NB4 (cell line): ENCODE data around the gene EFCAB6.

Experiments
- DNase-seq: peaks from one replicate; pipeline ENCODE4 v3.0.0; 2010; ENCODE audit warnings: low read depth
- H3K4me3 ChIP-seq: one replicate; pipeline ENCODE4 v1.5.1; 2011; ENCODE audit warnings: mild to moderate bottlenecking, low read depth, low read length, moderate library complexity
- CTCF ChIP-seq: IDR thresholded peaks from one replicate; pipeline ENCODE4 v1.5.1; 2012; ENCODE audit warnings: low read depth, low read length
- MAX ChIP-seq: IDR thresholded peaks from 2 replicates; pipeline ENCODE4 v1.6.1; 2011; ENCODE audit warnings: low read depth, low read length
- MYC ChIP-seq: IDR thresholded peaks from 2 replicates; pipeline ENCODE4 v1.6.1; 2011; ENCODE audit warnings: low read depth, low read length
- POLR2A ChIP-seq: IDR thresholded peaks from 2 replicates; pipeline ENCODE4 v1.6.1; 2011; ENCODE audit warnings: mild to moderate bottlenecking; ENCODE audit not compliant: insufficient read length; ENCODE audit errors: extremely low read depth

EFCAB6 gene

GRCh38 chr22:43739851-43740379 is 72.2 kb downstream of the EFCAB6 start:
- H3K4me3 ChIP-seq, result no peak overlapping the region
- no peak for DNase-seq
- TF ChIP-seq MAX (no peak), POLR2A (no peak), CTCF (no peak), MYC (no peak)

GRCh38 chr22:43737150-43737828 is 74.8 kb downstream of the EFCAB6 start:
- no peak overlapping the region for H3K4me3 ChIP-seq
- no peak for DNase-seq
- TF ChIP-seq POLR2A, result no peak
- TF ChIP-seq MAX, result no peak
- TF ChIP-seq MYC, result no peak
- no peak for TF ChIP-seq CTCF

- DNase-seq, result no peak
- TF ChIP-seq POLR2A (no peak), MAX (no peak), CTCF (no peak), MYC (no peak)
- no peak overlapping the region for H3K4me3 ChIP-seq
Observed at GRCh38 chr22:43736651-43737050, 75.5 kb downstream of the EFCAB6 start.

- DNase-seq, result no peak
- no peak overlapping the region for H3K4me3 ChIP-seq
- TF ChIP-seq POLR2A, result no peak
- TF ChIP-seq MAX, result no peak
- no peak for TF ChIP-seq MYC
- no peak for TF ChIP-seq CTCF
Observed at GRCh38 chr22:43734370-43735150, 77.5 kb downstream of the EFCAB6 start.

- TF ChIP-seq POLR2A, result no peak
- TF ChIP-seq MYC, result no peak
- no peak for TF ChIP-seq MAX
- TF ChIP-seq CTCF, result no peak
- no peak overlapping the region for H3K4me3 ChIP-seq
- no peak for DNase-seq
Observed at GRCh38 chr22:43733138-43733537, 79.0 kb downstream of the EFCAB6 start.
